ENCODE data around the gene SORCS2.
A peak's percentile ranks its signal among the peaks of the same experiment; 100 is the strongest.

Gene SORCS2

DNA sequence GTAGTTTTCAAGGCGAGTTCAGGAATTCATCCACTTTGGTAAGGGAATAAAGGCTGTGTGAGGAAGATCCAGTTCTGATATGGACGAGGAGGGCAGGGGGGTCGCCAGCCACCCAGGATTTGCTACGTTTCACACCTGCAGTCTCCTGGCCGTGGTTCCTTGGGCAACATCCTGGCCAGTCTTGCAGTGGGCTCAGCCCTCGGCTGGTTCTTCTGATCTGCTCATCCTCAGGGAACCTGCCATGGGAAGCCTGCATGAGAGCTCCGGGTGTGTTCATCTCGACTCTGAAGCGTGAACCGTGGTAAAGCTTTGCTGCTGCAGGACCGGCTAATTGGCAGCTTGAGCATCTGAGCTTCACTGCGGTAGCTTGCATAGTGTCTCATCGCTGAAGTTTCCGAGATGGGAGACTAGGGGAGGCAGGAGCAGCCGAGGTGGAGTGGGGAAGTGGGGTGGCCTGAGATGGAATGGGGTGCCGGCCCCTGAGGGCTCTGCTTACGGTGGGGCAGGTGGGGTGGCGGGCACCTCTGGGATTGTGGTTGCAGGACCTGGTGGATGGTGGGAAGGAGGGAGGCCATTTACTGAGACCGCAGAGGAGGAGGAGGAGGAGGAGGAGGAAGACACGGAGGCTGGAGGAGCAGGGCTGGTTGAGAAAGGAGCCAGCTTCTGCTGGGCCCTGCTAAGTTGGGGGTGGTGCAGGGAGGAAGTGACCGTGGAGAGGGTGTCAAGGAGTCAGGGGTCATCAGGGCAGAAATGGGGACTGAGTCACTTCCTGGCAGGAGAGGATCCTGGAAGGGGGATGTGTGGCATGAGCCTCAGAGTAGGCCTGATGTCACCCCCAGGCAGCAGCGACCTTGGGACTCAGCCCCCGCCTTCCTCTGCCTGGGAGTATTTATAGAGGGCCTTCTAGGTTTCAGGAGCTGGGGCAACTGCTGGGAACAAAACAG lies 455.5 kb downstream of the SORCS2 start:
- no peak for DNase-seq

DNA sequence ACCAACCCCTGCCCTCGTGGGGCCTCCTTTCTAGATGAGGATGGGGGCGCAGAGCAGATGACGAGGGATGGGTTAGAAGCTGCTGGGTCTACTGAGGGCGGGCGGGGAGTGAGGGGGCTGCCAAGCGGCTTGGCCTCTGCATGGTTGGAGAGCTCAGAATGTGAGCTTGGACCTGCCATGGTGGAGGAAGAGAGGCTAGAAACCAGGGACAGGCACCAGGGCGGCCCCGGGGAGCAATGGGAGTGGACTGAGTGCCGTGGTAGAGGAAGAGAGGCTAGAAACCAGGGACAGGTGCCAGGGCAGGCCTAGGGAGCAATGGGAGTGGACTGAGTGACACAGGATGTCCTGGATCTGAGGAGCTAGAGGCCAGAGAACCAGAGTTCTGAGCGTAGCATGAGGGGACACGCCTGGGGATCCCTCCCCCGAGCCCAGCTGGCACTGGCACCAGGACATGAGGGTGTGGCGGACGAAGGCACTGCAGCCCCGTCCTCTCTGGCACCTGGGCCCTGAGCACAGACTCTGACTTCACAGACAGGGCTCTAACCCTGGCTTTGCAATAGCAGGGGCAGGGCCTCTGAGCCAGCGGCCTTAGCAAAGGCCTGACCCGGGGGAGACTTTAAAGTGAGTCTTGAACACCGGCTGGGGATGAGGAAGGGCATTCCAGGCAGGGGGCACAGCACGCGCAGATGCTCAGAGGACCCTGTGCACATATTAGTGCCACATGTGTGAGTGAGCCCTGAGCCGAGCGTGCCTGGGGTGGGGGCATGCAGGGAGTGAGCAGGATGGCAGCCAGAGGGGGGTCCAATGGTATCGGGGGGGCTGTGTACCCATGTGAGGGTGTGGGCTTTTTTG lies 456.4 kb downstream of the SORCS2 start:
- no peak for DNase-seq

DNA sequence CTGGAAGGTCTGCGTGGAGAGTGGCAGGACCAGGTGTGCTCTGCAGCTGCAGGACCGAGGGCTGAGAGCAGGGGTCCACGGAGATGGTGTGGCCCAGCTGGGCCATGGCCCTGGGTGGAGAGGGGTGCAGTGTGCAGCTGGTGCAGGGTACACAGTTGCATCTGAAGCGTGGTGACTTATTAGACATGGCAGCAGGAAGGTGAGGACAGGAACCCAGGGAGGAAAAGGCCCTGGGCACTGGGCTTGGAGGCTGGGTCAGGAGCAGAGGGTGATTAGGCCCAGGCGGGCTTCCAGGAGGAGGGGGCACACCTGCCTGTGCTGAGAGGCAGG lies 457.0 kb downstream of the SORCS2 start:
- DNase-seq: no peak

- DNase-seq: no peak
These were observed 457.6 kb downstream of the SORCS2 start for GRCh38 chr4:7649741-7650531.

- no peak for DNase-seq
These were observed 458.5 kb downstream of the SORCS2 start for GRCh38 chr4:7650606-7651385.

- DNase-seq: peak; percentile 4 to 34
These were observed 459.2 kb downstream of the SORCS2 start for GRCh38 chr4:7651461-7651921.

GRCh38 chr4:7652006-7652405 lies 459.7 kb downstream of the SORCS2 start:
- no peak for DNase-seq

DNA sequence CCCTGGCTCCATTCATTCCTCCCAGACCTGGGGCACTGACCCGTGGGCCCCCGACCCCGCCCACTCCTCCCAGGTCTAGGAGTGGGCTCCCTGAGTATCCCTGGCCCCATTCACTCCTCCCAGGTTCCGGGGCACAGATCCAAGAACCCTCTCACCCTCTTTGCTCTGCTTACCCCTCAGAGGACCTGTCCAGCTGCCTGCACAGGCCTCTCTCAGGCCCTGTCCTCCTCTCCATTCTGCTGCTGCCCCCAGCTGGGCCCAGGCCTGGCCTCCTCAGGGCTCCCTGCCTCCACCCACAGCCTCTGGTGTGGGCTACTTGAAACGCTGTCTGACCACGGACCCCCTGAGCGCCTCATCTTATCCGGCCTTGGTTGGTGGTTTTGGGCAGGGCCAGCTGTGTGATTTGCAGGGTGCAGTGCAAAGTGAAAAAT lies 460.1 kb downstream of the SORCS2 start:
- DNase-seq: no peak

- DNase-seq: no peak
These were observed 460.6 kb downstream of the SORCS2 start for GRCh38 chr4:7652906-7653305.

GRCh38 chr4:7653510-7654369 lies 461.4 kb downstream of the SORCS2 start:
- DNase-seq: peak in 1 of 2 donors; percentile 47

- no peak for DNase-seq
These were observed 462.5 kb downstream of the SORCS2 start for GRCh38 chr4:7654550-7655445.

DNA sequence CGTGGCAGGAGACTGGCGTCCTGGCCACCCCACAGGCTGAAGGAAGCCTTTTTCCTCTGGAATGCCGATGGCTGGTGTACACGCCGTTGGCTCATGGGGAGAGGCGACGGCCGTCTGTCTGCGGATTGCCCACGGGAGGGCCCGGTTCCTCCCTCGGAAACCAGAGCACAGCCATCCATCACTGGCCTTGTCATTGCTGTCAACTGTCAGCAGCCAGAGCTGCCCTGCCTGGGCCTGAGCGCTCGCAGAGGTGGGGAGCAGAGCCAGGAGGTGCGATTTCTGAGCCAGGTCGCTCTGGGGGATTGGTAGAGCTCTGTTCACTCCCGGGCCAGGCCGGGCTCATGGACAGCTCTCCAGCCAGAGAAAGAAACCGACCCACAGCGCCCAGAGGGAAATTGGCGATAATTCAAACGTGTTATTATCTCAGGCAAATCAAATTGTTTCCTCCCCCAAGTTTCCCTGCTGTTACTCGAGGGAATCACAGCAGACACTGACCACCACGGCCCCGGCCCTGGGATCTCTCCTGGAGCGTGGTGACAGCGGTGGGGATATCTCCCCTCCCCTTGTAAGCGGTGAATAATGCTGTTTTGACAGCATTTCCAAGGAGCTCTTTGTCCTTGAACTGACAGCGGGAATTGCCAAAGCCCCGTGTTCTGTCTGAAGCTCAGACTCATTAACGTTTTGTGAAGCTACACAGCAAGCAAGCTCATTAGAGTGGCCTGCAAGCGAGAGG lies 463.3 kb downstream of the SORCS2 start:
- peak; percentile 29 to 57 for DNase-seq

- DNase-seq: no peak
These were observed 464.0 kb downstream of the SORCS2 start for GRCh38 chr4:7656244-7656800.

DNA sequence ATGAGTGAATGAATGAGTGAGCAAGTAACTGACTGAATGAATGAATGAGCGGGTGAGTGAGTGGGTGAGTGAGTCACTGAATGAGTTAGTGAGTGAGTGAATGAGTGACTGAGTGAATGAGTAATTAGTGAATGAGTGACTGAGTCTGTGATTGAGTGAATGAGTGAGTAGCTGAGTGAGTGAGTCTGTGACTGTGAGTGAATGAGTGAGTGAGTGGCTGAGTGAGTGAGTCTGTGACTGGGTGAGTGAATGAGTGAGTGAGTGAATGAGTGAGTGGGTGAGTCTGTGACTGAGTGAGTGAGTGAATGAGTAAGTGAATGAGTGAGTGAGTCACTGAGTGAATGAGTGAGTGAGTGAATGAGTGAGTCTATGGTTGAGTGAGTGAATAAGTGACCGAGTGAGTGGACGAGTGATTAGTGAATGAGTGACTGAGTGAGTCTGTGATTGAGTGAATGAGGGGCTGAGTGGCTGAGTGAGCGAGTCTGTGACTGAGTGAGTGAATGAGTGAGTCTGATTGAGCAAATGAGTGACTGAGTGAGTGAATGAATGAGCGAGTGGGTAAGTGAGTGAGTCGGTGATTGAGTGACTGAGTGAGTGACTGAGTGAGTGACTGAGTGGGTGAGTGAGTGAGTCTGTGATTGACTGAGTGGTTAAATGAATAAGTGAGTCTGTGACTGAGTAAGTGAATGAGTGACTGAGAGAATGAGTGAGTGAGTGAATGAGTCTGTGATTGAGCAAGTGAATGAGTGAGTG lies 465.4 kb downstream of the SORCS2 start:
- DNase-seq: no peak

GRCh38 chr4:7658341-7659204 lies 466.2 kb downstream of the SORCS2 start:
- no peak for DNase-seq

GRCh38 chr4:7659429-7660175 lies 467.3 kb downstream of the SORCS2 start:
- no peak for DNase-seq
